Measurements from ENCODE around the gene GIT2.

GIT2 gene

GRCh38 chr12:109890620-109891170 is 105.5 kb downstream of the GIT2 start:
- TF ChIP-seq CTCF (IDR thresholded peaks at IDR 0.05; ENCODE audit: low read length, missing control alignments) = no peak
- DNase-seq (ENCODE audit: low read depth) = no peak
- no peak overlapping the region for H3K4me3 ChIP-seq (replicated peaks; ENCODE audit: low read depth, low read length)

- H3K4me3 ChIP-seq (replicated peaks; ENCODE audit: low read depth, low read length) = no peak overlapping the region
- no peak for TF ChIP-seq CTCF (IDR thresholded peaks at IDR 0.05; ENCODE audit: low read length, missing control alignments)
- peak; percentile 87 for DNase-seq (ENCODE audit: low read depth)
Observed at GRCh38 chr12:109888179-109889020, 107.8 kb downstream of the GIT2 start.

GRCh38 chr12:109885616-109886015 is 110.6 kb downstream of the GIT2 start:
- TF ChIP-seq CTCF (IDR thresholded peaks at IDR 0.05; ENCODE audit: low read length, missing control alignments) = no peak
- DNase-seq (ENCODE audit: low read depth) = no peak
- H3K4me3 ChIP-seq (replicated peaks; ENCODE audit: low read depth, low read length) = no peak overlapping the region

- no peak for TF ChIP-seq CTCF (IDR thresholded peaks at IDR 0.05; ENCODE audit: low read length, missing control alignments)
- no peak for DNase-seq (ENCODE audit: low read depth)
- no peak overlapping the region for H3K4me3 ChIP-seq (replicated peaks; ENCODE audit: low read depth, low read length)
Observed at GRCh38 chr12:109883461-109883860, 112.7 kb downstream of the GIT2 start.

GRCh38 chr12:109881752-109882151 is 114.4 kb downstream of the GIT2 start:
- TF ChIP-seq CTCF (IDR thresholded peaks at IDR 0.05; ENCODE audit: low read length, missing control alignments) = no peak

GRCh38 chr12:109880938-109881337 is 115.2 kb downstream of the GIT2 start:
- no peak for DNase-seq (ENCODE audit: low read depth)
- no peak for TF ChIP-seq CTCF (IDR thresholded peaks at IDR 0.05; ENCODE audit: low read length, missing control alignments)
- H3K4me3 ChIP-seq (replicated peaks; ENCODE audit: low read depth, low read length) = peak overlapping the region; percentile 67

More at GRCh38 chr12:109881752-109882151, 114.4 kb downstream of the GIT2 start:
- DNase-seq (ENCODE audit: low read depth) = no peak
- no peak overlapping the region for H3K4me3 ChIP-seq (replicated peaks; ENCODE audit: low read depth, low read length)

All from fibroblast of pulmonary artery (primary cell).